ENCODE measurements around the gene RHBDD2.

DNA sequence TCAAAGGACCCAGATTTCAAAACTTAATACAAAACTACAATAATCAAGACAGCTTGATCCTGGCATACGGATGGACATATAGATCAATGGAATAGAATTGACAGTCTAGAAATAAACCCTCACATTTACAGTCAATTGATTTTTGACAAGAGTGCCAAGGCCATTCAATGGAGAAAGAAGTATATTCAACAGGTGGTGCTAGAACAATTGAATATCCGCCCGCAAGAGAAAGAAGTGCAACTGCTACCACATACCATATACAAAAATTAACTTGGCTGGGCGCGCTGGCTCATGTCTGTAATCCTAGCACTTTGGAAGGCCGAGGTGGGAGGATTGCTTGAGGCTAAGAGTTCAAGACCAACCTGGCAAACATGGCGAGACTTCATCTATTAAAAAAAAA is 42.0 kb upstream of the RHBDD2 start:
- TF ChIP-seq ZNF274 (IDR thresholded peaks at IDR 0.05; ENCODE audit: low read depth, low read length) (no peak), SUZ12 (IDR thresholded peaks at IDR 0.05; ENCODE audit: extremely low read depth, insufficient read depth, insufficient read length) (no peak), YY1 (IDR thresholded peaks at IDR 0.05; ENCODE audit: insufficient read depth, insufficient read length) (no peak)

All from NT2/D1 (cell line).